Motor neuron (in vitro differentiated cells): ENCODE data around the gene BMAL1. TPM values are rescaled to one million over a fixed set of nuclear protein-coding genes. Genes with fewer than 3 reads are reported as not detected.
"Not testable (repeated sequence)": the region's sequence is repeated elsewhere in the genome, so short reads cannot be mapped to it uniquely, and the experiment has no call there.

Source experiments
- ATAC-seq, 8 experiments: fragments of 200-7000 bp; cut with Tn5 transposase; replicated peaks in 6 of 8; 2 replicates each; pipeline ENCODE4 v1.8.0; 2021; ENCODE audit warnings: mild to moderate bottlenecking in 8 of 8, moderate library complexity in 8 of 8
- H3K27ac ChIP-seq, 2 donors: fragments of 250-450 bp; sonication (Bioruptor Pico); 2 replicates each; pipeline ENCODE4 v1.9.0; 2021; ENCODE audit warnings: antibody characterized with exemption in 2 of 2, mild to moderate bottlenecking in 2 of 2, moderate library complexity in 1 of 2
- H3K4me1 ChIP-seq, 2 donors: fragments of 250-450 bp; sonication (Bioruptor Pico); replicated peaks in 1 of 2; 2 replicates each; pipeline ENCODE4 v1.6.1; 2021; ENCODE audit warnings: antibody characterized with exemption in 2 of 2, mild to moderate bottlenecking in 2 of 2, moderate library complexity in 1 of 2
- H3K4me3 ChIP-seq, 5 donors: fragments of 250-450 bp; sonication (Bioruptor Pico); 2 replicates each; pipeline ENCODE4 v1.9.0; 2021; ENCODE audit warnings: antibody characterized with exemption in 5 of 5, mild to moderate bottlenecking in 5 of 5, moderate library complexity in 4 of 5
- WGBS, 10 experiments: fragments of 450-650 bp; shearing (Covaris generic); methylation state at CpG; one replicate each; pipeline ENCODE4 v1.0.0; 2022; 5-methylcytosine and 5-hydroxymethylcytosine counted together
- in situ Hi-C, 9 experiments: fragments of 400-800 bp; cut with MboI; loops; one replicate each; pipeline ENCODE4 v1.15.0; 2021; ENCODE audit warnings: low sequenced_read_pairs in 9 of 9, low pct_unique_long_range_greater_than_20kb in 2 of 9; ENCODE audit not compliant: unreplicated experiment in 9 of 9
- total RNA-seq, 8 experiments: library from RNA; unstranded; fragments of 300-600 nt; gene quantifications; 2 replicates each; pipeline versions ENCODE4 v1.2.3 to v1.2.4, GENCODE V29; 2022

BMAL1 gene
- total RNA-seq, 8 experiments from 2014 or later = 2.0 to 23.3 (median 6.1) TPM

DNA sequence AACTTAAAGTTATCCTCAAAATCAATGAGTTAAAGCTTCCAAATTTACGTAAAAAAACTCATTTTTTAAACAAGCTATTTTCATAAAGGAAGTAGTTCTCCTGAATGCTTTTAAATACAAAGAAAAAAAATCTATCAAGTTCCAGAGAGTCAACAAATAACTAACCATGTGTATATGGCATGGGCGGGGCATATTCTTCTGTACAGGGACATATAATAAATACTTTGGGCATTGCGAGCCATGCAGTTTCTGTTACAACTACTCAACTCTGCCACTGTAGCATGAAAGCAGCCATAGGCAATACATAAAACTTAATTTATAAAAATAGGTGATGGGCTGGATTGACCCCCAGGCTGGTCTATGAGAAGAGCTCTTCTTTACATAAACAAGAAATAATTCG is 127.6 kb downstream of the BMAL1 start:
- Histone ChIP-seq H3K4me3 (no peak overlapping the region), H3K27ac (no peak overlapping the region), H3K4me1 (no peaks in the 10 kb centered on the region)
- no peak for ATAC-seq
- 83 to 100% (median 96%) methylated on average over 1 to 4 of the region's 4 CpGs; no CpG with 5 or more reads in 2 of the 10 experiments for WGBS, 10 experiments
- in situ Hi-C loops = no loop called here

- WGBS, 10 experiments = 67 to 100% (median 100%) methylated on average over 2 to 3 of the region's 3 CpGs; no CpG with 5 or more reads in 3 of the 10 experiments
- no peak for ATAC-seq
- no peak overlapping the region for H3K27ac ChIP-seq
- in situ Hi-C loops = no loop called here
- H3K4me3 ChIP-seq = no peak overlapping the region
- no peaks in the 10 kb centered on the region for H3K4me1 ChIP-seq
Measured at GRCh38 chr11:13415201-13415600, 137.6 kb downstream of the BMAL1 start.

GRCh38 chr11:13421561-13421960 is 144.0 kb downstream of the BMAL1 start:
- no peak overlapping the region for H3K4me3 ChIP-seq
- no peak for ATAC-seq
- WGBS, 10 experiments = 81 to 100% (median 94%) methylated on average over 1 to 6 of the region's 6 CpGs; no CpG with 5 or more reads in 1 of the 10 experiments
- in situ Hi-C loops = no loop called here
- no peaks in the 10 kb centered on the region for H3K4me1 ChIP-seq
- no peak overlapping the region for H3K27ac ChIP-seq

DNA sequence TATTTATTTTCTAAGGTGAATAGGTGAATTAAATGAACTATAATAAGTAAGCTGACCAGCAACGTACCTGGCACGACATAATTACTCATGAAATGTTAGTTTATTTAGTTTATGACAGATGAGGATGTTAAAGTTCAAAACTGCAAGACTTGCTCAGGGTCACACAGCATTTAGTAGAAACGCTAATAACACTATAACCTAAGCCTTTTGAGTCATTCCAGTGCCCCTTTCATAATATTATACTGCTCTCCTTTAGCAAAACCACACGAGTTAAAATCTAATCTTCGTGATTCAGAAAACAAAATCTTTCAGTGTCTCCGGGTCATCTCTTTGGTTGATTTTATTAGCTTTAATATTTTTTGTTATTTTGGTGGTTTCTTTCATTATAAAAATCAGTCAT is 145.8 kb downstream of the BMAL1 start:
- Histone ChIP-seq H3K4me1 (no peaks in the 10 kb centered on the region), H3K4me3 (no peak overlapping the region), H3K27ac (no peak overlapping the region)
- WGBS, 10 experiments = 84 to 96% (median 90%) methylated on average over 2 to 6 of the region's 6 CpGs
- ATAC-seq = no peak
- in situ Hi-C loops = no loop called here

DNA sequence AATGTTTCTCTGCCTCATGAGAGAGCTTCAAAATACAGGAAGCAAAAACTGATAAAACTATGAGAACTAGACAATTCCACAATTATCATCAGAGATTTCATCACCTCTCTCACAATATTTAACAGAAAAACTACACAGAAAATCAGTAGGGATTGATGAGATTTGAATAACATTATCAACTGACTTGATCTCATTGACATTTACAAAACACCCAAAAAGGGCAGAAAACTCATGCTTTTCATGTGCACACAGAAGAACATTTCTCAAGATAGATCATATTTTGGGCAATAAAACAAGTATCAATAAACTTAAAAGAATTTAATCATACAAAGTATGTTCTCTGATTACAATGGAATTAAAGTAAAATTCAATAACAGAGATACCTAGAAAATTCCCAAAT is 149.8 kb downstream of the BMAL1 start:
- H3K4me1 ChIP-seq = no peaks in the 10 kb centered on the region
- no peak overlapping the region for H3K27ac ChIP-seq
- in situ Hi-C loops = no loop called here
- no peak overlapping the region for H3K4me3 ChIP-seq
- no peak for ATAC-seq

GRCh38 chr11:13429288-13429687 is 151.7 kb downstream of the BMAL1 start:
- no peaks in the 10 kb centered on the region for H3K4me1 ChIP-seq
- WGBS, 10 experiments = 64 to 100% (median 100%) methylated on average over 1 of the region's 1 CpG; no CpG with 5 or more reads in 2 of the 10 experiments
- no peak overlapping the region for H3K4me3 ChIP-seq
- H3K27ac ChIP-seq = no peak overlapping the region
- in situ Hi-C loops = no loop called here
- no peak for ATAC-seq

DNA sequence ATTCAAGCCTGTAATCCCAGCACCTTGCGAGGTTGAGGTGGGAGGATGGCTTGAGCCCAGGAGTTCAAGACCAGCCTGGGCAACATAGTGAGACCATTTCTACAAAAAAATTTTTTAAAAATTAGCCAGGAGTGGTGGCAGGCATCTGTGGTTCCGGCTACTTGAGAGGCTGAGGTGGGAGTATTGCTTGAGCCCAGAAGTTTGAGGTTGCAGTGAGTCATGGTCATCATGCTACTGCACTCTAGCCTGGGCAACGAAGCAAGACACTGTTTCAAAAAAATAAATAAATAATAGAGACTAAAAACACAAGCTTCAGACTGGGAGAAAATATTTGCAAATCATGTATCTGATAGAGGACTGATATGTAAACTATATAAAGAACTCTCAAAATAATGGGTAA is 152.2 kb downstream of the BMAL1 start:
- no peak overlapping the region for H3K27ac ChIP-seq
- in situ Hi-C loops = no loop called here
- WGBS, 10 experiments = 89 to 100% (median 100%) methylated on average over 1 to 3 of the region's 3 CpGs; no CpG with 5 or more reads in 2 of the 10 experiments
- H3K4me1 ChIP-seq = no peaks in the 10 kb centered on the region
- no peak overlapping the region for H3K4me3 ChIP-seq
- no peak for ATAC-seq

DNA sequence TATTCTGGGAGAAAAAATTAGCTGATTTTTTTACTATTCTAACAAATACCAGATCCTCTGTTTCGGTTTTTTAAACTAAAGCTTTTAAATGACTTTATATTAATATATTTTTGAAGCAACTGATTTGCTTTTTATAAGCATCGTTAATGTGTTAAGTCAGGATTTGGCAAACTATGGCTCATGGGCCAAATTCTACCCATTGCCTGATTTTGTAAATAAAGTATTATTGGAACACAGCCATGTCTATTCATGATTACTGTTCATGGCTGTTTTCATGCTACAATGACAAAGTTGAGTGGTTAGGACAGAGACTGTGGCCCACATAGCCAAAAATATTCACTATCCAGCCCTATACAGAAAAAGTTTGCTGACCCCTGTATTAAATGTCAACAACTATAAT is 155.8 kb downstream of the BMAL1 start:
- 77 to 100% (median 97%) methylated on average over 1 to 2 of the region's 2 CpGs for WGBS, 10 experiments
- H3K4me3 ChIP-seq = no peak overlapping the region
- H3K27ac ChIP-seq = no peak overlapping the region
- in situ Hi-C loops = no loop called here
- no peak for ATAC-seq
- H3K4me1 ChIP-seq = no peaks in the 10 kb centered on the region

GRCh38 chr11:13434247-13435205 is 156.9 kb downstream of the BMAL1 start:
- Histone ChIP-seq H3K4me3 (no peak overlapping the region), H3K4me1 (no peaks in the 10 kb centered on the region), H3K27ac (no peak overlapping the region)
- in situ Hi-C loops = no loop called here
- 67 to 96% (median 88%) methylated on average over 3 to 6 of the region's 6 CpGs for WGBS, 10 experiments
- ATAC-seq = no peak

DNA sequence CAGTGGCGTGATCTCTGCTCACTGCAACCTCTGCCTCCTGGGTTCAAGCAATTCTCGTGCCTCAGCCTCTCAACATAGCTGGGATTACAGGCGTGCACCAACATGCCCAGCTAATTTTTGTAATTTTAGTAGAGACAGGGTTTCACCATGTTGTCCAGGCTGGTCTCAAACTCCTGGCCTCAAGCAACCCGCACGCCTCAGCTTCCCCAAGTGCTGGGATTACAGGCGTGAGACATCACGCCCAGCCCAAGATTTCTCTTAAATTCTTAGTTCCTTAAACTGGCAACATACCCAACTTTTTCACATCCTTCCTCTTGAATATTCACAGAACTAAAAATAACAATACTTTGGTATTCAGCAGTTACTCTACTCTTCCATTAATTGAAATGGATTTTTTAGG is 159.2 kb downstream of the BMAL1 start:
- WGBS, 10 experiments = 82 to 100% (median 100%) methylated on average over 1 to 7 of the region's 7 CpGs; no CpG with 5 or more reads in 2 of the 10 experiments
- in situ Hi-C loops, H3K4me1 ChIP-seq: not testable (repeated sequence)

More for the DNA sequence above, 159.2 kb downstream of the BMAL1 start:
- ATAC-seq, H3K4me3 ChIP-seq, H3K27ac ChIP-seq: not testable (repeated sequence)

Other genes starting within 250 kb of the BMAL1 start
- gene BTBD10, start 185.4 kb downstream of the BMAL1 start, total RNA-seq = 10 to 100 TPM; 18.4 to 72.5 (median 53.6) TPM
- not detected for gene PTH, start 218.2 kb downstream of the BMAL1 start, total RNA-seq